ENCODE results near the gene LAMA5. TPM values are rescaled to one million over a fixed set of nuclear protein-coding genes. Genes with fewer than 3 reads are reported as not detected.

The LAMA5 gene
- total RNA-seq, 1 donor from 2014 or later = 11.2 TPM

- DNase-seq = no peak
These were observed 50.6 kb downstream of the LAMA5 start for GRCh38 chr20:62316331-62317166.

- no peak for DNase-seq
These were observed 51.3 kb downstream of the LAMA5 start for GRCh38 chr20:62315773-62316172.

- no peak for DNase-seq
These were observed 52.3 kb downstream of the LAMA5 start for GRCh38 chr20:62314711-62315302.

GRCh38 chr20:62314339-62314638 is 52.8 kb downstream of the LAMA5 start:
- no peak for DNase-seq

GRCh38 chr20:62313460-62314338 is 53.4 kb downstream of the LAMA5 start:
- DNase-seq = no peak

- DNase-seq = no peak
These were observed 54.1 kb downstream of the LAMA5 start for GRCh38 chr20:62313021-62313420.

GRCh38 chr20:62312662-62312977 is 54.5 kb downstream of the LAMA5 start:
- DNase-seq = no peak

GRCh38 chr20:62311832-62312661 is 55.1 kb downstream of the LAMA5 start:
- DNase-seq = no peak

- no peak for DNase-seq
These were observed 56.0 kb downstream of the LAMA5 start for GRCh38 chr20:62311150-62311549.

GRCh38 chr20:62310757-62311121 is 56.4 kb downstream of the LAMA5 start:
- no peak for DNase-seq

- DNase-seq = no peak
These were observed 57.0 kb downstream of the LAMA5 start for GRCh38 chr20:62309947-62310756.

GRCh38 chr20:62309198-62309944 is 57.7 kb downstream of the LAMA5 start:
- no peak for DNase-seq

- DNase-seq = no peak
These were observed 58.9 kb downstream of the LAMA5 start for GRCh38 chr20:62308102-62308822.

- no peak for DNase-seq
These were observed 59.6 kb downstream of the LAMA5 start for GRCh38 chr20:62307226-62308101.

- no peak for DNase-seq
These were observed 60.5 kb downstream of the LAMA5 start for GRCh38 chr20:62306414-62307187.

GRCh38 chr20:62305765-62306413 is 61.2 kb downstream of the LAMA5 start:
- no peak for DNase-seq

- no peak for DNase-seq
These were observed 61.9 kb downstream of the LAMA5 start for GRCh38 chr20:62305149-62305764.

Data from occipital lobe (tissue), 2 donors.